ENCODE results near the gene PANK3.
"Not testable (repeated sequence)": the region's sequence is repeated elsewhere in the genome, so short reads cannot be mapped to it uniquely, and the experiment has no call there.

Gene PANK3

GRCh38 chr5:168557389-168557788 lies 21.8 kb downstream of the PANK3 start:
- peaks cover 32% of the 10 kb centered on the region for H3K36me3 ChIP-seq (ENCODE audit: control insufficient read depth, insufficient read depth, low read length)
- no peak for DNase-seq
- H3K27ac ChIP-seq (ENCODE audit: insufficient read depth, low read length, poor library complexity, severe bottlenecking): no peak overlapping the region

GRCh38 chr5:168553377-168554130 lies 25.6 kb downstream of the PANK3 start:
- Histone ChIP-seq H3K4me3 (ENCODE audit: insufficient read depth, low read depth, low read length, poor library complexity, severe bottlenecking) (no peak overlapping the region), H3K27me3 (replicated peaks; ENCODE audit: control insufficient read depth, insufficient read depth, low read length, poor library complexity, severe bottlenecking) (no peaks in the 10 kb centered on the region), H3K27ac (ENCODE audit: insufficient read depth, low read length, poor library complexity, severe bottlenecking) (no peak overlapping the region), H3K4me1 (ENCODE audit: control insufficient read depth, insufficient read depth, low read length, poor library complexity, severe bottlenecking) (no peaks in the 10 kb centered on the region), H3K9me3 (ENCODE audit: control insufficient read depth, low read length) (no peaks in the 10 kb centered on the region), H3K36me3 (ENCODE audit: control insufficient read depth, insufficient read depth, low read length) (peaks cover 16% of the 10 kb centered on the region)
- DNase-seq: no peak

More at GRCh38 chr5:168557389-168557788, 21.8 kb downstream of the PANK3 start:
- Histone ChIP-seq H3K9me3 (ENCODE audit: control insufficient read depth, low read length) (no peaks in the 10 kb centered on the region), H3K27me3 (replicated peaks; ENCODE audit: control insufficient read depth, insufficient read depth, low read length, poor library complexity, severe bottlenecking) (no peaks in the 10 kb centered on the region), H3K4me3 (ENCODE audit: insufficient read depth, low read depth, low read length, poor library complexity, severe bottlenecking) (no peak overlapping the region), H3K4me1 (ENCODE audit: control insufficient read depth, insufficient read depth, low read length, poor library complexity, severe bottlenecking) (no peaks in the 10 kb centered on the region)

DNA sequence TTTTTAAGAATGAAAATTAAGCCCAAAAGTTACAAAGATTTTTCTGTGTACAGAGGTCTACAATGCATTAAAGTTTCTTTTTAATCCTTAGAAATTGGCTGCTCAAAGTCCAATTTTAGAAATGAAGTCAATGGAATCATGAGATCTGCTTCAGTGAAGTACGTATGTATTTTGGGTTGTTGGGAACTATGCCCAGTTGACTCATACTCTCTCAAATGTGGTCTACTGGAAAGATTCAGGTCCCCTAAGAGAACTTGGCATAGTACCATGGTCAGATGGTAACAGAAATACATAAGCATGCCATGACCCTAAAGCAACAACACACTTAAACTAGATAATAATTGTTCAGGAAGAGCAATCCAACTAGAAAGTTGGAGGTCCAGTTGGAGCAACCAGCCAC lies 27.0 kb downstream of the PANK3 start:
- H3K4me1 ChIP-seq (ENCODE audit: control insufficient read depth, insufficient read depth, low read length, poor library complexity, severe bottlenecking): no peaks in the 10 kb centered on the region
- no peak overlapping the region for H3K27ac ChIP-seq (ENCODE audit: insufficient read depth, low read length, poor library complexity, severe bottlenecking)
- H3K9me3 ChIP-seq (ENCODE audit: control insufficient read depth, low read length): no peaks in the 10 kb centered on the region
- no peak overlapping the region for H3K4me3 ChIP-seq (ENCODE audit: insufficient read depth, low read depth, low read length, poor library complexity, severe bottlenecking)
- peaks cover 13% of the 10 kb centered on the region for H3K36me3 ChIP-seq (ENCODE audit: control insufficient read depth, insufficient read depth, low read length)
- no peak for DNase-seq
- no peaks in the 10 kb centered on the region for H3K27me3 ChIP-seq (replicated peaks; ENCODE audit: control insufficient read depth, insufficient read depth, low read length, poor library complexity, severe bottlenecking)

DNA sequence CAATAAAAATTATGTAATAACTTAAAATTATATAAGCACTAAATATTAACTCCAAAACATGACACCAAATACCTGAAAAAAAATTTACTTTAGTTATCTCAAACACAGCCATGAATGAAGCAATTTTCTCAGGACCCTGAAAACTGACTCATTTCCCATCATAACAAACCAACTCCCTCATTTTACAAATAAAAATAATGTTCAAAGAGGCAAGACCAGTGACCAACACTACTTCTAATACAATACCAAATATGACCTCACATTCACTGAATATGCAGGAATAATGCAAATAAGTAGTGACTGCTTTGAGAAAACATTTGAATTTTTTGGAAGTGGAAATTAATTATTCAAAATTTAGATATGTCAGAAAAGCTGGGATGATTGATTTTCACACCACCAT lies 28.5 kb downstream of the PANK3 start:
- H3K9me3 ChIP-seq (ENCODE audit: control insufficient read depth, low read length): no peaks in the 10 kb centered on the region
- H3K36me3 ChIP-seq (ENCODE audit: control insufficient read depth, insufficient read depth, low read length): peaks cover 4% of the 10 kb centered on the region
- H3K27me3 ChIP-seq (replicated peaks; ENCODE audit: control insufficient read depth, insufficient read depth, low read length, poor library complexity, severe bottlenecking): no peaks in the 10 kb centered on the region
- H3K4me1 ChIP-seq (ENCODE audit: control insufficient read depth, insufficient read depth, low read length, poor library complexity, severe bottlenecking): no peaks in the 10 kb centered on the region
- H3K27ac ChIP-seq (ENCODE audit: insufficient read depth, low read length, poor library complexity, severe bottlenecking): no peak overlapping the region
- no peak for DNase-seq
- no peak overlapping the region for H3K4me3 ChIP-seq (ENCODE audit: insufficient read depth, low read depth, low read length, poor library complexity, severe bottlenecking)

GRCh38 chr5:168549554-168549953 lies 29.6 kb downstream of the PANK3 start:
- no peaks in the 10 kb centered on the region for H3K27me3 ChIP-seq (replicated peaks; ENCODE audit: control insufficient read depth, insufficient read depth, low read length, poor library complexity, severe bottlenecking)
- H3K4me3 ChIP-seq (ENCODE audit: insufficient read depth, low read depth, low read length, poor library complexity, severe bottlenecking): no peak overlapping the region
- no peak overlapping the region for H3K27ac ChIP-seq (ENCODE audit: insufficient read depth, low read length, poor library complexity, severe bottlenecking)
- no peaks in the 10 kb centered on the region for H3K9me3 ChIP-seq (ENCODE audit: control insufficient read depth, low read length)
- H3K4me1 ChIP-seq (ENCODE audit: control insufficient read depth, insufficient read depth, low read length, poor library complexity, severe bottlenecking): no peaks in the 10 kb centered on the region
- peaks cover 4% of the 10 kb centered on the region for H3K36me3 ChIP-seq (ENCODE audit: control insufficient read depth, insufficient read depth, low read length)
- DNase-seq: no peak

GRCh38 chr5:168537176-168537575 lies 42.0 kb downstream of the PANK3 start:
- Histone ChIP-seq H3K4me1 (ENCODE audit: control insufficient read depth, insufficient read depth, low read length, poor library complexity, severe bottlenecking) (no peaks in the 10 kb centered on the region), H3K4me3 (ENCODE audit: insufficient read depth, low read depth, low read length, poor library complexity, severe bottlenecking) (no peak overlapping the region), H3K36me3 (ENCODE audit: control insufficient read depth, insufficient read depth, low read length) (no peaks in the 10 kb centered on the region), H3K9me3 (ENCODE audit: control insufficient read depth, low read length) (no peaks in the 10 kb centered on the region), H3K27ac (ENCODE audit: insufficient read depth, low read length, poor library complexity, severe bottlenecking) (no peak overlapping the region), H3K27me3 (replicated peaks; ENCODE audit: control insufficient read depth, insufficient read depth, low read length, poor library complexity, severe bottlenecking) (no peaks in the 10 kb centered on the region)
- no peak for DNase-seq

- H3K9me3 ChIP-seq (ENCODE audit: control insufficient read depth, low read length); H3K27me3 ChIP-seq (replicated peaks; ENCODE audit: control insufficient read depth, insufficient read depth, low read length, poor library complexity, severe bottlenecking); H3K36me3 ChIP-seq (ENCODE audit: control insufficient read depth, insufficient read depth, low read length); DNase-seq; H3K4me3 ChIP-seq (ENCODE audit: insufficient read depth, low read depth, low read length, poor library complexity, severe bottlenecking); H3K4me1 ChIP-seq (ENCODE audit: control insufficient read depth, insufficient read depth, low read length, poor library complexity, severe bottlenecking); H3K27ac ChIP-seq (ENCODE audit: insufficient read depth, low read length, poor library complexity, severe bottlenecking): not testable (repeated sequence)
These were observed 44.8 kb downstream of the PANK3 start for GRCh38 chr5:168534351-168534750.

DNA sequence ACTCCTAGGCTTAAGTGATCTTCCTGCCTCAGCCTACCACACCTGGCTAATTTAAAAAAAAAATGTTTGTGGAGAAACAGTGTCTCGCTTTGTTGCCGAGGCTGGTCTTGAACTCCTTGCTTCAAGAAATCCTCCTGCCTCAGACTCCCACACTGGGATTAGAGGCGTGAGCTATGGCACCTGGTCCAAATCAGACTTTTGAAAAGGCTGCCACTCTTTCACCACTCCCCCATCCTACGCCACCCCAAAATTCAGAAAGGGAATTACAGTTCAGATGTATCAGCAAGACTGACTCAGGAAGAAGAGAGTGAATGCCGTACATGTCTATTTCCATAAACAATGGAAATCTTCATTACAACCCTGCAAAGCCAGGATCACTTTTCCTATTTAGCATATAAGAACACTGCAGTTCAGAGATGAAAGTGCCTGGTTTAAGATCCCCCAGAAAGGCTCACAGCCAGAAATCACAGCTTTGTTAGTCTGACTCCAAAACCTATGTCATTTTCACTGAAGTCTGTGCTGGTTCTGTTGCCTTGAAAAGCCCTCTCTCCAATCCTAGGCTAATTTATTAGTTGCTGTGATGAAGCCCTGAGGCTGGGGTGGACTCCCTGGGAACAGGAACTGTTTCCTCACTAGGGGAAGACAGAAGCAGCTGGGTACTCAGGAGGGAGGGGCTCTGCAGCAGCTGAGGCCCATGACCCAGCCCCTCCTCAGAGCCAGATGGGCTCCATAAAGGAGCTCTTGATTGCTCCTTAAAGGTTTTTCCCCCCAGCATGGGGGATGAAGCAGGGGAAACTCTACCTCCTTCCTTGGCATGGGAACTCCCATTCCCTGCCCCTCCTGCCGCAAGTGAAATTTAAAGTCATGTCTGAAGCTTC lies 46.9 kb downstream of the PANK3 start:
- Histone ChIP-seq H3K27ac (ENCODE audit: insufficient read depth, low read length, poor library complexity, severe bottlenecking) (no peak overlapping the region), H3K9me3 (ENCODE audit: control insufficient read depth, low read length) (no peaks in the 10 kb centered on the region), H3K4me3 (ENCODE audit: insufficient read depth, low read depth, low read length, poor library complexity, severe bottlenecking) (no peak overlapping the region), H3K4me1 (ENCODE audit: control insufficient read depth, insufficient read depth, low read length, poor library complexity, severe bottlenecking) (no peaks in the 10 kb centered on the region), H3K27me3 (replicated peaks; ENCODE audit: control insufficient read depth, insufficient read depth, low read length, poor library complexity, severe bottlenecking) (peaks cover 7% of the 10 kb centered on the region), H3K36me3 (ENCODE audit: control insufficient read depth, insufficient read depth, low read length) (no peaks in the 10 kb centered on the region)
- DNase-seq: no peak

DNA sequence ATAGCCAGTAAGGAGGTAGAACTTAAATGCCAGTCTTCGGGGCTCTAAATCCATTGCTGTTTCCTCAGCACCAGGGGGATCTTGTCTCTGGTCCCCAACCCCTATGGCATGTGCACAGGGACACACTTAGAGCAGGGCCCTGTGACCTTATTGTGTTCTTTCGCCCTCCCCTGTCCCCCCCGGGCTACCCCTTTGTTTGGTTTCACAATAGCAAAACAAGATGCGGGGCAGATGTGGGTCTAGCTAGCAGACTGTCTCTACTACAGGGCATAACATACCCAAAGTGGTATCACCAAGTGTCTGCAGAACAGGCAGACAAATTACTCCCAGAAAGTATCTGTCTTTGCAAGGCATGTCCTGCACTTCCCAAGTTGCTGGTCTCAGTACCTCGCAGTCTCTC lies 48.0 kb downstream of the PANK3 start:
- H3K27ac ChIP-seq (ENCODE audit: insufficient read depth, low read length, poor library complexity, severe bottlenecking): no peak overlapping the region
- no peaks in the 10 kb centered on the region for H3K36me3 ChIP-seq (ENCODE audit: control insufficient read depth, insufficient read depth, low read length)
- peaks cover 7% of the 10 kb centered on the region for H3K27me3 ChIP-seq (replicated peaks; ENCODE audit: control insufficient read depth, insufficient read depth, low read length, poor library complexity, severe bottlenecking)

GRCh38 chr5:168530621-168531150 lies 48.5 kb downstream of the PANK3 start:
- Histone ChIP-seq H3K27me3 (replicated peaks; ENCODE audit: control insufficient read depth, insufficient read depth, low read length, poor library complexity, severe bottlenecking) (peaks cover 7% of the 10 kb centered on the region), H3K9me3 (ENCODE audit: control insufficient read depth, low read length) (no peaks in the 10 kb centered on the region), H3K27ac (ENCODE audit: insufficient read depth, low read length, poor library complexity, severe bottlenecking) (no peak overlapping the region), H3K4me1 (ENCODE audit: control insufficient read depth, insufficient read depth, low read length, poor library complexity, severe bottlenecking) (no peaks in the 10 kb centered on the region), H3K4me3 (ENCODE audit: insufficient read depth, low read depth, low read length, poor library complexity, severe bottlenecking) (no peak overlapping the region), H3K36me3 (ENCODE audit: control insufficient read depth, insufficient read depth, low read length) (no peaks in the 10 kb centered on the region)
- no peak for DNase-seq

More for the DNA sequence above, 48.0 kb downstream of the PANK3 start:
- Histone ChIP-seq H3K4me1 (ENCODE audit: control insufficient read depth, insufficient read depth, low read length, poor library complexity, severe bottlenecking) (no peaks in the 10 kb centered on the region), H3K9me3 (ENCODE audit: control insufficient read depth, low read length) (no peaks in the 10 kb centered on the region), H3K4me3 (ENCODE audit: insufficient read depth, low read depth, low read length, poor library complexity, severe bottlenecking) (no peak overlapping the region)
- DNase-seq: no peak

Data from effector memory CD4-positive, alpha-beta T cell (primary cell).